ENCODE data around the gene PALLD.

DNA sequence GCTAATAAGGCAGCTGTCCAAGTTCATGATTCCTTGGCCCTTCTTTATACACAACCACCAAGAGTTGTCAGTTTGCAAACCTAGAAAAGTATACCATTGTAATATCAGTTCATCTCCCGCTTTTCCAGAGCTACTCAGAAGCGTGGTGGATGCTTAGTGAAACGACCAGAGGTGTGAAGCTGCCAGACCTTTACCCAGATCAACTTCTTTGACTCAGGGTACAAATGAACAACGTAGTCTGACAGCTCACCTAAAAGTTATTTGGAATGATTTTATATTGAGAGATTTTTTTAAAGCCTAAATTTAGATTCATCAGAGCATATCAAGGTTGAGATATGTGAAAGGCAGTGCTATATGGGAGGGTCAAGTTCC, 343.5 kb downstream of the PALLD start:
- TF ChIP-seq ZNF768 (tag by site-specific recombination; IDR thresholded peaks at IDR 0.05) (no peak), BCL11A (tag by site-specific recombination; IDR thresholded peaks at IDR 0.05; ENCODE audit: low read depth) (no peak), ZNF24 (tag by site-specific recombination; IDR thresholded peaks at IDR 0.05) (no peak), ZNF112 (tag by site-specific recombination; IDR thresholded peaks at IDR 0.05) (no peak), HOXA7 (CRISPR knock-in tag; IDR thresholded peaks at IDR 0.05; ENCODE audit: borderline replicate concordance) (no peak)

All from HEK293 (cell line).